Measurements from ENCODE around the gene CLEC10A.

The CLEC10A gene

DNA sequence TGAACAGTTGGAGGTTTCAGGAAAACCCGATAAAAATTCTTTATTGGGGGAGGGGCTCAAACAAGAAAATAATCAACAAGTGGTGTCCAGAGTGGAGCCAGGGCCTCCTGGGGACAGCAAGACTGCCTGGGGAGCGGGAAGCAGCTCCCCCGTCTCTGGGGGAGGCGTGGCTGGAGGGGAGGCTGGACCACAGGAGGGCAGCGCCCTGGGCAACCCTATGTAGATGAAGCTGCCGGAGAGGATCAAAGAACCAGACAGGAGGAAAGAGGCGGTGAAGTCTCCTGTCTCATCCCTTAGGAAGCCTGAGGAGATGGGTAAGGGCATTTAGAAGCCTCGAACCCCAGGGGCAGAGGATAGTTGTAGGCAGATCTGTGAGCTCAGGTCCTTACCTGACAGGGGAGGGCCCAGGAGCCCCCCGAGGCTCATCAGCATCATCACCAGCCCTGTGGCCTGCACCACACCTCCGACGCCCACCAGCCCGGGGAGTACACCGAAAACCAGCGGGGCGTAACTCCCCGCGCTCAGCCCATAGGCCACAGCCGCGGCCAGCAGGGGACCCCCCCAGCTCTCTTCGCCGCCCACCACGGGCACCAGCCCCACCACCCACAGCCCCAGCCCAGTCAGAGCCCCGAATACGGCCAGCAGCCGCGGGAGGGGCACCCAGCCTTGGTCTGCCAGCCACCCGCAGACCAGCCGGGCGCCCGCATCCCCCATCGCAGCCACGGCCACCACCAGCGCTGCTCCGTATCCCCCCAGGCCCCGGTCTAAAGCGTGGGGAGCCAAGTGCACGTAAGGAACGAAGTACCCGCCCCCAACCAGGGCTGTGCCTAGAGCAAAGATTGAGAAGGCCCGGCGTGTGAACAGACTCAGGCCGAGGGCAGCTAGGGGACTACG, 38.2 kb downstream of the CLEC10A start:
- Histone ChIP-seq H2BK5ac (ENCODE audit: low read depth, low read length, poor library complexity, severe bottlenecking) (no peak overlapping the region), H3K18ac (ENCODE audit: low read depth in 1 of 2, low read length in 2 of 2) (peak overlapping the region in 1 of 2 experiments; percentile 46), H4K91ac (ENCODE audit: low read length) (peak overlapping the region; percentile 78), H3K36me3 (ENCODE audit: control insufficient read depth in 1 of 2, insufficient read depth in 2 of 2, low read depth in 1 of 2, low read length in 2 of 2) (peaks cover 0 to 3% of the 10 kb centered on the region in 2 experiments), H4K8ac (ENCODE audit: low read length) (peak overlapping the region; percentile 57), H3K4me1 (ENCODE audit: control insufficient read depth, insufficient read depth, low read depth, low read length) (peaks cover 41% of the 10 kb centered on the region), H3K27me3 (ENCODE audit: control insufficient read depth in 1 of 2, insufficient read depth in 1 of 2, low read length in 2 of 2) (peaks cover 45 to 46% of the 10 kb centered on the region in 2 experiments), H2AK5ac (ENCODE audit: low read length, severe bottlenecking) (no peak overlapping the region), H2BK15ac (ENCODE audit: low read depth, poor library complexity, severe bottlenecking) (peak overlapping the region; percentile 36), H2BK12ac (ENCODE audit: low read length in 2 of 2) (peak overlapping the region in 1 of 2 experiments; percentile 66), H3K4ac (ENCODE audit: low read depth in 1 of 2, low read length in 2 of 2) (peak overlapping the region in 1 of 2 experiments; percentile 6), H3K9ac (ENCODE audit: low read length) (no peak overlapping the region), H3K27ac (ENCODE audit: low read length, poor library complexity, severe bottlenecking) (no peak overlapping the region), H3K9me3 (ENCODE audit: control insufficient read depth, low read length) (no peaks in the 10 kb centered on the region), H2AFZ (ENCODE audit: low read depth, low read length) (no peak overlapping the region), H3K79me1 (replicated peaks; ENCODE audit: low read length, poor library complexity, severe bottlenecking) (peaks cover 4% of the 10 kb centered on the region), H3K23ac (ENCODE audit: low read length in 2 of 2) (no peak overlapping the region), H2BK120ac (ENCODE audit: low read depth, low read length) (peak overlapping the region; percentile 19), H3K14ac (ENCODE audit: low read length in 2 of 2) (no peak overlapping the region), H3K4me2 (ENCODE audit: low read length, poor library complexity, severe bottlenecking) (peak overlapping the region; percentile 18), H3K4me3 (ENCODE audit: insufficient read depth in 1 of 2, low read depth in 1 of 2, low read length in 2 of 2) (no peak overlapping the region)
- no peak for DNase-seq
- WGBS: 27% methylated on average over 39 of the region's 43 CpGs

DNA sequence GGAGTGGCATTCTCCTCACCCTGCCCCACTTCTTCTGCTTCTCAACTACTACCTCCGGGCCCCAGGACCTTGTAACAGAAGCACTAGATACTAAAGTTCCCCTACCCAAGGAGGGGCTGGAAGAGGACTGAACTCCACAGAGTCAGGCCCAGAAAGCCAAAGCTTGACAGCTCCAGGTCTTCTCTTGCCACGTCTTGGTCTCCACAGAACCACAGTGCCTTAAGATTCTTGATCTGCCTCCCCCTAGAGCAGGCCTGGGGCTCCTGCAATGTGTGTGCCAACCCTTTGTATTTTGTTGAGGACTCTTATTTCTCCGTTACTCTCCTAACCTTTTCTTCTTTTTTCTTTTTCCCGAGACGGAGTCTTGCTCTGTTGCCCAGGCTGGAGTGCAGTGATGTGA, 40.2 kb downstream of the CLEC10A start:
- no peak overlapping the region for H3K4me3 ChIP-seq (ENCODE audit: insufficient read depth in 1 of 2, low read depth in 1 of 2, low read length in 2 of 2)
- no peak overlapping the region for H2AFZ ChIP-seq (ENCODE audit: low read depth, low read length)
- H3K36me3 ChIP-seq (ENCODE audit: control insufficient read depth in 1 of 2, insufficient read depth in 2 of 2, low read depth in 1 of 2, low read length in 2 of 2): peaks cover 0 to 3% of the 10 kb centered on the region in 2 experiments
- H4K91ac ChIP-seq (ENCODE audit: low read length): no peak overlapping the region
- H2BK12ac ChIP-seq (ENCODE audit: low read length in 2 of 2): no peak overlapping the region
- H2AK5ac ChIP-seq (ENCODE audit: low read length, severe bottlenecking): no peak overlapping the region
- H3K14ac ChIP-seq (ENCODE audit: low read length in 2 of 2): no peak overlapping the region
- no peak overlapping the region for H2BK5ac ChIP-seq (ENCODE audit: low read depth, low read length, poor library complexity, severe bottlenecking)
- H3K4ac ChIP-seq (ENCODE audit: low read depth in 1 of 2, low read length in 2 of 2): no peak overlapping the region
- H3K18ac ChIP-seq (ENCODE audit: low read depth in 1 of 2, low read length in 2 of 2): no peak overlapping the region
- no peak overlapping the region for H4K8ac ChIP-seq (ENCODE audit: low read length)
- peaks cover 31 to 33% of the 10 kb centered on the region in 2 experiments for H3K27me3 ChIP-seq (ENCODE audit: control insufficient read depth in 1 of 2, insufficient read depth in 1 of 2, low read length in 2 of 2)
- peaks cover 42% of the 10 kb centered on the region for H3K4me1 ChIP-seq (ENCODE audit: control insufficient read depth, insufficient read depth, low read depth, low read length)
- H2BK15ac ChIP-seq (ENCODE audit: low read depth, poor library complexity, severe bottlenecking): no peak overlapping the region
- no peak overlapping the region for H3K4me2 ChIP-seq (ENCODE audit: low read length, poor library complexity, severe bottlenecking)
- peaks cover 12% of the 10 kb centered on the region for H3K79me1 ChIP-seq (replicated peaks; ENCODE audit: low read length, poor library complexity, severe bottlenecking)
- DNase-seq: no peak
- H3K23ac ChIP-seq (ENCODE audit: low read length in 2 of 2): no peak overlapping the region
- WGBS: 97% methylated on average over 5 of the region's 5 CpGs
- H2BK120ac ChIP-seq (ENCODE audit: low read depth, low read length): no peak overlapping the region
- no peaks in the 10 kb centered on the region for H3K9me3 ChIP-seq (ENCODE audit: control insufficient read depth, low read length)
- no peak overlapping the region for H3K27ac ChIP-seq (ENCODE audit: low read length, poor library complexity, severe bottlenecking)
- no peak overlapping the region for H3K9ac ChIP-seq (ENCODE audit: low read length)

- Histone ChIP-seq H2AFZ (ENCODE audit: low read depth, low read length) (no peak overlapping the region), H3K36me3 (ENCODE audit: control insufficient read depth in 1 of 2, insufficient read depth in 2 of 2, low read depth in 1 of 2, low read length in 2 of 2) (peaks cover 0 to 3% of the 10 kb centered on the region in 2 experiments), H3K9ac (ENCODE audit: low read length) (no peak overlapping the region), H2AK5ac (ENCODE audit: low read length, severe bottlenecking) (no peak overlapping the region), H4K91ac (ENCODE audit: low read length) (no peak overlapping the region), H3K23ac (ENCODE audit: low read length in 2 of 2) (peak overlapping the region in 1 of 2 experiments; percentile 56), H3K18ac (ENCODE audit: low read depth in 1 of 2, low read length in 2 of 2) (no peak overlapping the region), H3K4ac (ENCODE audit: low read depth in 1 of 2, low read length in 2 of 2) (no peak overlapping the region), H3K9me3 (ENCODE audit: control insufficient read depth, low read length) (no peaks in the 10 kb centered on the region), H3K79me1 (replicated peaks; ENCODE audit: low read length, poor library complexity, severe bottlenecking) (peaks cover 12% of the 10 kb centered on the region), H3K27me3 (ENCODE audit: control insufficient read depth in 1 of 2, insufficient read depth in 1 of 2, low read length in 2 of 2) (peaks cover 17 to 20% of the 10 kb centered on the region in 2 experiments), H4K8ac (ENCODE audit: low read length) (no peak overlapping the region), H2BK120ac (ENCODE audit: low read depth, low read length) (no peak overlapping the region), H3K4me2 (ENCODE audit: low read length, poor library complexity, severe bottlenecking) (no peak overlapping the region), H2BK5ac (ENCODE audit: low read depth, low read length, poor library complexity, severe bottlenecking) (no peak overlapping the region), H2BK15ac (ENCODE audit: low read depth, poor library complexity, severe bottlenecking) (no peak overlapping the region), H3K27ac (ENCODE audit: low read length, poor library complexity, severe bottlenecking) (no peak overlapping the region), H3K14ac (ENCODE audit: low read length in 2 of 2) (no peak overlapping the region), H3K4me3 (ENCODE audit: insufficient read depth in 1 of 2, low read depth in 1 of 2, low read length in 2 of 2) (peak overlapping the region in 1 of 2 experiments; percentile 6), H2BK12ac (ENCODE audit: low read length in 2 of 2) (no peak overlapping the region), H3K4me1 (ENCODE audit: control insufficient read depth, insufficient read depth, low read depth, low read length) (peaks cover 32% of the 10 kb centered on the region)
- DNase-seq: no peak
- WGBS: 84% methylated on average over 19 of the region's 19 CpGs
These were observed 41.8 kb downstream of the CLEC10A start for GRCh38 chr17:7038025-7038862.
